Measurements from ENCODE around the gene RFX3. TPM values are rescaled to one million over a fixed set of nuclear protein-coding genes. Genes with fewer than 3 reads are reported as not detected.

Gene RFX3
- total and polyA plus RNA-seq, 2 of the 13 experiments (the other 11 are each of a cell fraction or from before 2014, with no cell fraction given) = 2.7 to 5.3 TPM

- H3K36me3 ChIP-seq (replicated peaks in 1 of 2; ENCODE audit: control insufficient read depth in 1 of 2, insufficient read depth in 2 of 2, low read length in 2 of 2) = no peaks in the 10 kb centered on the region
- POLR2A ChIA-PET = no interaction called here
- BruUV-seq (replicated peaks) = no TSS peak
- H3K79me2 ChIP-seq (ENCODE audit: insufficient read depth, low read length) = no peaks in the 10 kb centered on the region
- no peak overlapping the region for H3K4me2 ChIP-seq (ENCODE audit: low read depth, low read length)
- WGBS (ENCODE audit: low lambda C conversion rate) = 93% methylated on average over 3 of the region's 3 CpGs
- ATAC-seq (no peak), FAIRE-seq (no peak), DNase-seq (ENCODE audit: low spot score) (no peak)
- H3K4me3 ChIP-seq (replicated peaks in 1 of 3; ENCODE audit: insufficient read depth in 1 of 3, low read depth in 2 of 3, low read length in 3 of 3) = no peak overlapping the region
- H3K27me3 ChIP-seq (ENCODE audit: control insufficient read depth in 1 of 2, insufficient read depth in 2 of 2, low read length in 2 of 2) = no peaks in the 10 kb centered on the region
- no peak overlapping the region for H3K9ac ChIP-seq (ENCODE audit: insufficient read depth, low read depth, low read length)
- H3K4me1 ChIP-seq (ENCODE audit: insufficient read depth, low read length) = peaks cover 25% of the 10 kb centered on the region
- no peak overlapping the region for H3K27ac ChIP-seq (ENCODE audit: extremely low read length, insufficient read depth, low read length)
- no peak overlapping the region for H2AFZ ChIP-seq (ENCODE audit: low read length)
- intact Hi-C loops (cut with micrococcal nuclease; ENCODE audit: unreplicated experiment) = no loop called here
- no peaks in the 10 kb centered on the region for H4K20me1 ChIP-seq (ENCODE audit: insufficient read depth, low read length)
- in situ Hi-C loops (cut with HindIII; ENCODE audit: extremely low pct_ligation_motif_present, low pct_unique_long_range_greater_than_20kb) = no loop called here
- H3K9me3 ChIP-seq (ENCODE audit: low read length) = no peaks in the 10 kb centered on the region
- CTCF ChIA-PET (ENCODE audit: low intra/inter-chr PET ratio, low total read pairs) = no interaction called here
- TF ChIP-seq NFAT5 (CRISPR knock-in tag; IDR thresholded peaks at IDR 0.05) (no peak), HMGXB4 (CRISPR knock-in tag; IDR thresholded peaks at IDR 0.05; ENCODE audit: borderline replicate concordance in 1 of 2, low read depth in 1 of 2) (no peak), TAF1 (CRISPR knock-in tag; IDR thresholded peaks at IDR 0.05) (no peak), ZNF556 (CRISPR knock-in tag; IDR thresholded peaks at IDR 0.05; ENCODE audit: borderline replicate concordance) (no peak), ZNF614 (CRISPR knock-in tag; IDR thresholded peaks at IDR 0.05; ENCODE audit: borderline replicate concordance) (no peak), ARNT (IDR thresholded peaks at IDR 0.05) (no peak), ZNF3 (CRISPR knock-in tag; IDR thresholded peaks at IDR 0.05) (no peak), RXRA (CRISPR knock-in tag; IDR thresholded peaks at IDR 0.05) (no peak), ZBTB14 (CRISPR knock-in tag; IDR thresholded peaks at IDR 0.05) (no peak), RNF2 (conservative IDR thresholded peaks at IDR 0.05; ENCODE audit: low read depth) (no peak), POLR2A (IDR thresholded peaks at IDR 0.05; ENCODE audit: insufficient read depth in 1 of 2, low read depth in 2 of 2, low read length in 2 of 2) (no peak), ZNF710 (CRISPR knock-in tag; IDR thresholded peaks at IDR 0.05; ENCODE audit: borderline replicate concordance) (no peak)
These were observed 179.3 kb downstream of the RFX3 start for GRCh38 chr9:3346549-3346948.

Measured in HepG2 (cell line).